Urothelium cell line (cell line): Measurements from ENCODE around the gene IL3.
A peak's percentile ranks its signal among the peaks of the same experiment; 100 is the strongest.

Experiments used
- DNase-seq: peaks from one replicate; pipeline ENCODE4 v3.0.0; 2011; ENCODE audit warnings: low spot score, mixed read lengths
- FAIRE-seq: peaks from 2 replicates; lab custom pipeline; 2011; peaks lifted over from hg19 to GRCh38; lab: Jason Lieb, UNC

The IL3 gene

GRCh38 chr5:132055808-132056609, 4.4 kb upstream of the IL3 start:
- DNase-seq (no peak), FAIRE-seq (no peak)

- DNase-seq: no peak
- no peak for FAIRE-seq
These were observed 3.6 kb upstream of the IL3 start for GRCh38 chr5:132056610-132057497.

- DNase-seq: no peak
- no peak for FAIRE-seq
These were observed 2.8 kb upstream of the IL3 start for GRCh38 chr5:132057498-132058255.

DNA sequence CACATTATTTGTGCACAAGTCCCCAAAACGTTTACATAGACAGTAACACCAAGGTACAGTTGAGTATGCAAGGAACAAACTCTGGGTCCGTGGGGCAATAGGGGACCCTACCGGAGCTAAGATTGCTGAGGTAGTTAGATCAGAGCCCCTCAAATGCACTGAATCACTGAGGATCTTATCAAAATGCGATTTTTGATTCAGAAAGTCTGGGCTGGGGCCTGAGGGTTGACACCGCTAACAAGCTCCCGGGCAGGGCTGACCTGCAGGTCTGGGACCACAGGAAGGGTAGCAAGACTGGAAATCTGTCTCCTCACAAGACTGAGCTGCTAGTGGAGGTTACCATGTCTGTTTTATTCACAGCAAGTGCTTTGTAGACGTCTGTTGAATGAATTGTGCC, 1.8 kb upstream of the IL3 start:
- no peak for FAIRE-seq

DNA sequence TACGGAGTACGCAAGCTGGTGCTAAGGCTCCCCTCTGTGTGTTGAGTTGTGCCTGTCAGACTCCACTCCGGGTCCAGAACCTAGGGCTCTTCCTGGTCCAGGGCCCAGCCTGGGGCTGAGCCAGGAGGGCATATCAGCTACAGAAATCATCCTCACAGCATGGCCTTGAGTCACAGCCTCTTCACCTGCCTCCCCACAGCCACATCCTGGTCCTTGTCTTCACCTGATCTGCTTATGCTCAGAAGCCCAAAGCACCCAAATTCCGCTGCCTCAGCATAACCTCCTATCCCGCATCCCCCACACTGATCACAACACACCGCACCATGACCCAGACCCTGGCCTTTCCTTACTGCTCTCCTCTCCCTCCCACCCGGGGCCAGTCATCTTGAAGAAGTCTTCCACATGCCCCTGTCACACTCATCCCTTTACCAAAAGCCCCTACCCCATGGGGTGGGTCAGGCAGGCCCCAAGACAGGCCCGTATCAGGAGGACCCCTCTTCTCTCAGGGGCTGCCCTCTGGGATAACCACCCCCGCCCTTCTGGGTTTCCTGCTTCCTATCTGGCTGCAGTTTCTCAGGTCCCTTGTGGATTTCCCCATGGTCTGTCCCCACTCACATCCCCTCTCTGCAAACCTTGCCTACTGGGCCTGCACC, 1.3 kb upstream of the IL3 start:
- no peak for FAIRE-seq
- DNase-seq: no peak

More for the DNA sequence above, 1.8 kb upstream of the IL3 start:
- DNase-seq: no peak

DNA sequence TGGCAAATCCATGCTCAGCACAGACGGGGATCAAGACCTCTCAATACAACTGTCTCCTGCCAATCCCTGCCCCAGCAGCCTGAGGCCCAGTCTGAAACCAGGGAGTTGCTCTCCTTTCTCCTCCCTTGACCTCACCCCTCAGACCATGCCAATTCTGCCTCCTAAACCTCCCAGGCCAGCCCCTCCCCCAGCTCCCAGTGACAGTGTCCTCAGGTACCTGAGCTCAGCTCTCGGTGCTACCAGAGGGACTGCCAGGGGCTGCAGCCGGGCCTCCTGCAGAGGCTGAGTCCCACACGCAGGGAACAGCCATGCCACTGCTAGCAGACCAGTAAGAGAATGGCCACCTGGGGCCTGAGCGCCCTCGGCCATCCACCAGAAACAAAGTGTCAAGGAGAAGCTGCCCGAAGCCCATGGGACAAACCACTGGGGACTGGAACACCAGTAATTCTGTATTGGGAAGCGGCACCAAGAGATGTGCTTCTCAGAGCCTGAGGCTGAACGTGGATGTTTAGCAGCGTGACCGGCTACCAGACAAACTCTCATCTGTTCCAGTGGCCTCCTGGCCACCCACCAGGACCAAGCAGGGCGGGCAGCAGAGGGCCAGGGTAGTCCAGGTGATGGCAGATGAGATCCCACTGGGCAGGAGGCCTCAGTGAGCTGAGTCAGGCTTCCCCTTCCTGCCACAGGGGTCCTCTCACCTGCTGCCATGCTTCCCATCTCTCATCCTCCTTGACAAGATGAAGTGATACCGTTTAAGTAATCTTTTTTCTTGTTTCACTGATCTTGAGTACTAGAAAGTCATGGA, 557 bp upstream of the IL3 start:
- DNase-seq: no peak
- FAIRE-seq: no peak

DNA sequence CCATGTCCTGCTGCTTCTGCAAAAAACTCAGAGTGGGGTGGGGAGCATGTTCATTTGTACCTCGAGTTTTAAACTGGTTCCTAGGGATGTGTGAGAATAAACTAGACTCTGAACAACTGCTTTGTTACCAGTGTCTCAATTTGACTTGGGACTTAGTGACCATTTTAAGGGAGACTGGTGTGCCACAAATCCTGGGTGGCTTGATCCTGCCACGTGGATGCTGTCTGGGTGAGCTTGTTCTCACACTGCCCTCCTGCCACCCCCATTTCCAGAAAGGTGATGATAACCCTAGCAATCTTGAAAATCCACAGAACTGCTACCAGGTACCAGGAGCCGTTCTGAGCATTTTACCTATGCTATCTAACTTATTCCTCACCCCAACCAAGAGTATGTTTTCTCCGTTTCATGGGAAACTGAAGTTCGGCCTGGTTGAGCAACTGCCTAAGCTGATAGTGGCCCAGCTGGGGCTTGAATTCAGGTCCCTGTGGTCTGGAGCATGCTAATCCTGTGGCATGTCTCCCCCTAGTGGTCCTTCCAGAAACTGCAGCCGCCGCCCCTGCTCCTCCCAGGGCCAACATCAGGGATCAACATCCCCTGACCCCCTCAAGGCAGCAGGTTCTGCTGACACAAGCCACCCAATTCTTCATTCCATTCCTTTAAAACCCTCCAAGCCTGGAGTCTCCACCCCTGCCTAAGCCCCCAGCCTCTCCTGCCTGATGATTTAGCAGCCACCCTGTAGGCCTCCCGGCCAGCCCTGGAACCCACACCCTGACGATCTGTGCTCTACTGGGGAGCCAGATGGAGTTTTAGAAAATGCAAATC, 2.8 kb downstream of the IL3 start:
- FAIRE-seq: no peak
- DNase-seq: peak; percentile 78

DNA sequence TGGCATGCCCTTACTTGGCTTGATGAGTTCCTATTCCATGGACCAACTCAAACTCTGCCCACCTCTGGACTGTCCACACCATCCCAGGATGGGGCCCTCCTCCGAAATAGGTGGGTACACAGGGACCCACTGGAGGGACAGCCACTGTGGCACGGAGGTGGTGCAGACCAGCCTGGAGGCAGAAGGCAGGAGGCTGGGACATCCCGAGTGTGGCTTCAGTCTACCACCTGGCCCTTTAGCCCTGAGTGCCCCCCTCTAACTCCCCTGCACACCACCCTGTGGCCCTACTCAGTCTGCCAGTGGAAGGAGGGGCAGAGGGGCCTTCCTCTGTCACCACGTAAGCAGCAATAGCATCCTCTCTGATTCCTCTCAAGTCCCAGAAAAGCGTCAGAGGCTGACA, 3.7 kb downstream of the IL3 start:
- FAIRE-seq: no peak
- DNase-seq: no peak

- DNase-seq (peak; percentile 85), FAIRE-seq (no peak)
These were observed 4.4 kb downstream of the IL3 start for GRCh38 chr5:132064738-132065331.

- peak; percentile 82 for DNase-seq
- FAIRE-seq: no peak
These were observed 5.0 kb downstream of the IL3 start for GRCh38 chr5:132065351-132065937.

DNA sequence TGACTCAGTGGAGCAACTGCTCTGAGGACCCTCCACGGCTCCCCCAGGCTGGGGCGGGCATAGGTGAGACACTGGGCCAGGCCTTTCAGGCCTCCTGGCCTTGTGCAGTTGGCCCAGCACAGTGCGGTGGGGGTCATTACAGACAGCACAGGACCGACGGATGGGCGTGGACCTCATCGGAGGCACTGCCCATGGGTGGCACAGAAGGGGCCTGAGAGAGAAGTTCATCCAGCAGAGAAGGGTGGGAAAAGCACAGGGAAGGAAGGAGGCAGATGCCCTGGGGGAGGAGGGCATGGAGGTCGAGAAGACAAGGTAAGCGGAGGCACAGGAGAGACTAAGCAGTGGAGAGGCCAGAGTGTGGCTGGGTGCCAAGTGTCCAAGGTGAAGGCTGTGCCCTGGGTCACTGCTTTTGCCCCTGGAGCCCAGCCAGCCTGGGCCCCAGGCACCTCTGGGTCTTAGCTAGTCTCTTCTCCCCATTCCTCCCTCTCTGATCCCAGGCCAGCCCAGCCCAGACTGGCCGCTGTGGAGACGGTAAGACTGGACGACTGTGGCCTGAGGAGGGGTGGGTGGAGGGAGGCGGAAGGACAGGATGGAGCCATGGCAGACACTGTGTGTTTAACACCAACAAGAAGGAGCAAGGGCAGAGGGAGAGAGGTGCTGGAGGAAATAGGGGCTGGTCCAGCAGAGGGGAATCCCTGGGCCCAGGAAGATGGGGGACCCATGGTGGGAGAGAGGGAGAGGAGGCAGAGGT, 5.7 kb downstream of the IL3 start:
- DNase-seq (no peak), FAIRE-seq (no peak)

DNA sequence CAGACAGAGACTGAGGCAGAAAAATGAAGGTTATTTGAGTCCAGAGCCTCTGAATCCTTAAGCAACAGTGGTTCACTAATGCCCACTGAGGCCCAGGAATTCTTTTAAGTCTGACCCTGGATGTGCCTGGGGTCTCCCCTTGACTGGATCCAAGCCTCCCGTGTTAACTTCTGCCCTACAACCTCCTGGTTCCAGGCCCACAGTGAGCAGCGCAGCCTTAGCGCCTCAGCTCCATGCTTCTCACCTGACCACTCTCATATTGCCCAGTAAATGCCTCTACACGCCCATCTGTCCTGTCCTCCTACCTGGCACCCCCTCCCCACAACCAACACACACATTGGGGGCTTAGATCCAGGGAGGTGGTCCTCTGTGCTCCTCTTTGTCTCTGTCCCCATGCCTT, 6.4 kb downstream of the IL3 start:
- DNase-seq (no peak), FAIRE-seq (no peak)

- FAIRE-seq (no peak), DNase-seq (no peak)
These were observed 7.0 kb downstream of the IL3 start for GRCh38 chr5:132067451-132067850.

GRCh38 chr5:132067941-132068808, 7.7 kb downstream of the IL3 start:
- FAIRE-seq: no peak
- DNase-seq: no peak

DNA sequence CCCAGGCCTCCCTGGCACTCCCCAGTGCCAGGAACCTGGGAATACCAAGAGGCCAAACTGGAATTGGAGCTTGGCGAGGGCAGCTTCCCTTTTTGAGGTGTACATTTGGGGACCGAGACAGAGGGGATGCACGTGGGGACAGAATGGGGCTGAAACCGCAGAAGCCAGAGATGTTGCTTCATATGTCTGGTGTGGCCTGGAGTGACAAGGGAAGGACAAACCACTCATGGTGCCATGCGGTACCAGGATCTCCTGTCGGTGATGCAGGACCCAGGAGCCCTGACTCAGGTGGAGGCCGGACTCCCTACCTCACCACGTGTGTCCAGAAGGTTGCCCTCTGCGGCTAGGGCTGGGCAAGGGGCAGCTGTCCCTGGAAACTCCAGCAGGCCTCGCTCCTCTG, 9.1 kb downstream of the IL3 start:
- FAIRE-seq: no peak
- DNase-seq: no peak

DNA sequence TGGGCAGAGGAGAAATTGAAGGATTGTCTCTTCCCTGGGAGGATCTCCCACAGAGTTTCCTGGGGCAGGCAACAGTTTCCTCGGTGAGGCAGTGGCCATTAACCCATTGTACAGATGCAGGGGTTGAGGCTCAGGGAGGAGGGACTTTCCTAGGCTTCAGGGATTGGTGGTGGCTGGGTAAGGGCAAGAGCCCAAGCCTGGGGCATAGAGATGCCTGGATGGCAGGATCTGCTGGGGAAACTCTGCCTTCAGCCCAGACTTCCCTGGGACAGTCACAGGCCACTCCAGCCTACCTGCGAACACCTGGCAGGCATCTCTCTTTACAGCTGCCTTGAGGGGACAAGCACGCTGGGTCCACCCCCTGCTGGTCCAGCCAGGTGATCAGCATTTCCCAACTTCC, 9.5 kb downstream of the IL3 start:
- DNase-seq (no peak), FAIRE-seq (no peak)
